K562 (cell line): ENCODE data around the gene PLK5. TPM values are rescaled to one million over a fixed set of nuclear protein-coding genes. Genes with fewer than 3 reads are reported as not detected.

Experiments
- ARID3B ChIP-seq: fragments of 250-450 bp; sonication (Bioruptor Pico); IDR thresholded peaks from 2 replicates; pipeline ENCODE4 v1.4.0; 2020; ENCODE audit warnings: borderline replicate concordance
- ARNT ChIP-seq, 2 experiments: fragments of 450-650 bp; IDR thresholded peaks; 2 replicates each; pipeline ENCODE4 v1.6.1; 2016; ENCODE audit warnings: mild to moderate bottlenecking in 1 of 2
- CHAMP1 ChIP-seq: fragments of 450-650 bp; IDR thresholded peaks from 2 replicates; pipeline ENCODE4 v1.6.1; 2016; ENCODE audit warnings: mild to moderate bottlenecking
- CREB5 ChIP-seq: fragments of 250-450 bp; sonication (Bioruptor Pico); IDR thresholded peaks from 2 replicates; pipeline ENCODE4 v1.5.0; 2020; ENCODE audit warnings: mild to moderate bottlenecking
- CSDE1 ChIP-seq, 2 experiments: fragments of 450-650 bp; IDR thresholded peaks; 2 replicates each; pipeline ENCODE4 v1.6.1; 2016; ENCODE audit warnings: mild to moderate bottlenecking in 1 of 2
- E2F8 ChIP-seq: fragments of 450-650 bp; IDR thresholded peaks from 2 replicates; pipeline ENCODE4 v1.7.1; 2018; ENCODE audit warnings: mild to moderate bottlenecking, low read depth; ENCODE audit not compliant: partially characterized antibody
- GTF2E2 ChIP-seq: fragments of 200-800 bp; sonication (Bioruptor generic); IDR thresholded peaks from 2 replicates; pipeline ENCODE4 v1.6.1; 2016; ENCODE audit warnings: missing genetic modification characterization, missing compliant biosample characterization
- MXD1 ChIP-seq: fragments of 250-450 bp; sonication (Bioruptor Pico); IDR thresholded peaks from 2 replicates; pipeline ENCODE4 v1.8.0; 2021; ENCODE audit warnings: borderline replicate concordance, mild to moderate bottlenecking, moderate library complexity; ENCODE audit not compliant: poor library complexity, severe bottlenecking
- POLR2AphosphoS5 ChIP-seq: IDR thresholded peaks from 2 replicates; pipeline ENCODE4 v1.6.1; 2011; ENCODE audit warnings: mild to moderate bottlenecking, low read depth, low read length, moderate library complexity; ENCODE audit not compliant: control insufficient read depth, insufficient read depth
- POU5F1 ChIP-seq: fragments of 150-350 bp; IDR thresholded peaks from 2 replicates; pipeline ENCODE4 v1.6.1; 2014; ENCODE audit warnings: borderline replicate concordance, low read length, low read depth, mild to moderate bottlenecking; ENCODE audit not compliant: partially characterized antibody
- RFX7 ChIP-seq: fragments of 250-450 bp; sonication (Bioruptor Pico); IDR thresholded peaks from 2 replicates; pipeline ENCODE4 v1.5.1; 2021; ENCODE audit warnings: mild to moderate bottlenecking
- XRCC4 ChIP-seq: IDR thresholded peaks from one replicate; pipeline ENCODE4 v1.6.1; 2011; ENCODE audit not compliant: insufficient read depth, insufficient read length; ENCODE audit errors: extremely low read depth
- XRCC5 ChIP-seq: fragments of 200-400 bp; formaldehyde crosslinking; IDR thresholded peaks from 2 replicates; pipeline ENCODE4 v1.6.1; 2017; ENCODE audit warnings: low read depth, mild to moderate bottlenecking, low read length
- ZBTB49 ChIP-seq: sonication (generic); formaldehyde crosslinking; IDR thresholded peaks from 2 replicates; pipeline ENCODE4 v1.8.0; 2022; ENCODE audit warnings: missing genetic modification reagents, mild to moderate bottlenecking, borderline replicate concordance
- ZNF347 ChIP-seq: fragments of 450-650 bp; formaldehyde crosslinking; IDR thresholded peaks from 2 replicates; pipeline ENCODE4 v1.4.0; 2020; ENCODE audit warnings: low read depth, mild to moderate bottlenecking, moderate library complexity
- polyA plus RNA-seq, 8 experiments: library from polyadenylated mRNA; depleted of rRNA in 4 of 8; stranded (reverse) in 5 of 8; unstranded in 3 of 8; fragments of >200 nt; fragmentation: Nextera tagmentation in 2 of 8; fragmentation: Illumina TruSeq in 1 of 8; extraction: Ambion mirVana in 2 of 8; extraction: Trizol in 1 of 8; gene quantifications; 2 replicates each; pipeline versions ENCODE4 v1.2.1 to v1.2.3, GENCODE V29; 2011 to 2014; ENCODE audit warnings: inconsistent platforms in 1 of 8, missing spikeins in 1 of 8
- total RNA-seq, 7 experiments: library from RNA; depleted of rRNA in 6 of 7; stranded (reverse); fragments of >200 nt in 6 of 7; fragmentation: Illumina TruSeq in 2 of 7; extraction: Trizol in 2 of 7; gene quantifications; 2 replicates each; pipeline versions ENCODE4 v1.2.1 to v1.2.3, GENCODE V29; 2011 to 2021; ENCODE audit warnings: low replicate concordance in 1 of 7

PLK5 gene
- total and polyA plus RNA-seq, 9 of the 15 experiments (the other 6 are each of a cell fraction or from before 2014, with no cell fraction given): 0.04 to 0.23 (median 0.11) TPM; not detected in 5

- no peak for TF ChIP-seq ARNT (IDR thresholded peaks at IDR 0.05)
- TF ChIP-seq ARID3B (CRISPR knock-in tag): no peak
- TF ChIP-seq XRCC5: no peak
- TF ChIP-seq RFX7: no peak
- no peak for TF ChIP-seq CREB5 (CRISPR knock-in tag)
- no peak for TF ChIP-seq CSDE1 (IDR thresholded peaks at IDR 0.05)
- no peak for TF ChIP-seq POU5F1
- no peak for TF ChIP-seq XRCC4
- no peak for TF ChIP-seq ZBTB49 (CRISPR knock-in tag)
- TF ChIP-seq E2F8: peak; percentile 76
- no peak for TF ChIP-seq MXD1 (CRISPR knock-in tag)
- TF ChIP-seq ZNF347 (CRISPR knock-in tag): no peak
- TF ChIP-seq GTF2E2 (tag): no peak
- no peak for TF ChIP-seq POLR2AphosphoS5
- TF ChIP-seq CHAMP1: no peak
Observed at GRCh38 chr19:1507763-1508506, 15.9 kb upstream of the PLK5 start (continued).
